ENCODE data around the gene TMPRSS3.

TMPRSS3 gene

DNA sequence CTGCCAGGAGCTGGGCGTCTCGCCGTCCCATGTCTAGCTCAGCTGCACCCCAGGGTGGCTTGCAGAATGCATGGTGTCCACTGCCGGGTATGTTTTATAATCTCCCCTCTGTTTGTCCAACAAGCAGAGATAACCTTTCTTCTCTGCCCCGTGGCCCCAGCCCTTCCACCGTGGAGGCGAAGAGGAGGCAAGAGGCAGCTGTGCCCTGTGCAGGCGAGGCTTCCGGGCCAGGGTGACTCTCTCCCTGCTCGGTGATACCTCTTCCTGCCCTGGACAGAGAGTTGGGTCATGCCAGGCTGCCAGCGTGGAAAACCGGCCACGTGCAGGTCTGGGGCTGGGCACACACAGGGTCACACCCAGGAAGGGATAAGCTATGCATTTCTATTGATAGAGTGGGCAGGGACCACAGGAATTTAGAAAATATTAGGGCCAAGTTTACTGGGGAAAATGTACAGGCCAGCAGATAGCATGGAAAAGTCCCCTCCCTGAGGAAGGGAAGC lies 44.9 kb downstream of the TMPRSS3 start, which contains the start of gene TFF2:
Gene TFF2, minus strand, starts transcription at position 68 of the 500 bp plus-strand sequence. Its CDS starts 37 bp downstream, at position 31.
- DNase-seq (ENCODE audit: low read depth in 2 of 2): no peak

DNA sequence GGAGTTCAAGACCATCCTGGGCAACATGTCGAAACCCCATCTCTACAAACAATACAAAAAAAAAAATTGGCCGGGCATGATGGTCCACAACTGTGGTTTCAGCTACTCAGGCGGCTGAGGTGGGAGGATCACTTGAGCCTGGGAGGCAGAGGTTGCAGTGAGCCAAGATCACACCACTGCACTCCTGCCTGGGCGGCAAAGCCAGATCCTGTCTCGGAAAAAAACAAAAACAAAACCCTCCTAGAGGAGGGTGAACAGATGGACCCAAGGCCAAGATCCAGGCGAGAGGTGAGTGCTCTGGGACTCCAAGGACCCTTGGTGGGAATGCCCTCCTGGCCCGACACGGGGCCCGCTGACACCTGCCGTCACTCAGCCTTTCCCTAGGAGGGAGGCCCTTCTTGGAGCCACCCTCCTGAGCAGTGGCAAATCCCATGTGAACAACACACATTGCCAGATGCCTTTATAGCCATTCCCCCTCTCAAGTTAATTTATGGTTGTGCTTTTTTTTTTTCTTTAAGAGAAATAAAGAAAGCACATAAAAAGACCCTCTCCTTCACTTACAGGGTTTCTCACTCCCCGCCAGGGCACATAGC lies 45.4 kb downstream of the TMPRSS3 start:
- DNase-seq (ENCODE audit: low read depth in 2 of 2): no peak

DNA sequence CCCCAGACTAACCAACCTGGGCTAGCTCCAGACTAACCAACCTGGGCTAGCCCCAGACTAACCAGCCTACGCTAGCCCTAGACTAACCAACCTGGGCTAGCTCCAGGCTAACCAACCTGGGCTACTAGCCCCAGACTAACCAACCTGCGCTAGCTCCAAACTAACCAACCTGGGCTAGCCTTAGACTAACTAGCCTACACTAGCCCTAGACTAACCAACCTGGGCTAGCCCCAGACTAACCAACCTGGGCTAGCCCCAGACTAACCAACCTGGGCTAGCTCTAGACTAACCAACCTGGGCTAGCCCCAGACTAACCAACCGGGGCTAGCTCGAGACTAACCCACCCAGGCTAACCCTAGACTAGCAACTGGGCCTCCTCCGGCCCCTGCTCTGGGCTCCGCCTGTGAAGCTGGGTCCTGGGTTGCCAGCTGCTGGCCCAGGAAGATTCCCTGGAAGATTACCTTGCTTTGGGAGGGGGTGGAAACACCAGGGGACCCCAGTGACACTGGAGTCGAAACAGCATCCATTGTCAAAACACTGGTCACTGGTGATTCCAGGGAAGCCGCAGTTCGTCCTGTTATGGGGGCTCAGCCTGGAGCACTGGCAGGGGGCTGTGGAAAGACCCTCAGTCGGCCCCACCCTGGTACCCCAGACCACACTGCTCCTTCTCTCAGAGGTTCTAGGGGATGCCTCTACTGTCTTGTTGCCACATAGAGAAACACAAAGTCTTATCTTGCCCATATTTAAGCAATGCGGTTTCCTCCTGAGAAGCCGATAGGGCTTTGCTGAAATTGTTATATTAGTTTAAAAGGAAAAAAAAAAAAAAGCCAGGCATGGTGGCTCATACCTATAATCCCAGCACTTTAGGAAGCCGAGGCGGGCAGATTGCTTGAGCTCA lies 46.2 kb downstream of the TMPRSS3 start:
- no peak for DNase-seq (ENCODE audit: low read depth in 2 of 2)

DNA sequence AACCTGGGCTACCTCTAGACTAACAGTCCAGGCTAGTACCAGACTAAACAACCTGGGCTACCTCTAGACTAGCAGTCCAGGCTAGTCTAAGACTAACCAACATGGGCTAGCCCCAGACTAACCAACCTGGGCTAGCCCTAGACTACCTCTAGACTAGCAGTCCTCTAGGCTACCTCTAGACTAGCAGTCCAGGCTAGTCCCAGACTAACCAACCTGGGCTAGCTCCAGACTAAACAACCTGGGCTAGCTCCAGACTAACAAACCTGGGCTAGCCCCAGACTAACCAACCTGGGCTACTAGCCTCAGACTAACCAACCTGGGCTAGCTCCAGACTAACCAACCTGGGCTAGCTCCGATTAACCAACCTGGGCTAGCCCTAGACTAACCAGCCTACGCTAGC lies 47.1 kb downstream of the TMPRSS3 start:
- no peak for DNase-seq (ENCODE audit: low read depth in 2 of 2)

DNA sequence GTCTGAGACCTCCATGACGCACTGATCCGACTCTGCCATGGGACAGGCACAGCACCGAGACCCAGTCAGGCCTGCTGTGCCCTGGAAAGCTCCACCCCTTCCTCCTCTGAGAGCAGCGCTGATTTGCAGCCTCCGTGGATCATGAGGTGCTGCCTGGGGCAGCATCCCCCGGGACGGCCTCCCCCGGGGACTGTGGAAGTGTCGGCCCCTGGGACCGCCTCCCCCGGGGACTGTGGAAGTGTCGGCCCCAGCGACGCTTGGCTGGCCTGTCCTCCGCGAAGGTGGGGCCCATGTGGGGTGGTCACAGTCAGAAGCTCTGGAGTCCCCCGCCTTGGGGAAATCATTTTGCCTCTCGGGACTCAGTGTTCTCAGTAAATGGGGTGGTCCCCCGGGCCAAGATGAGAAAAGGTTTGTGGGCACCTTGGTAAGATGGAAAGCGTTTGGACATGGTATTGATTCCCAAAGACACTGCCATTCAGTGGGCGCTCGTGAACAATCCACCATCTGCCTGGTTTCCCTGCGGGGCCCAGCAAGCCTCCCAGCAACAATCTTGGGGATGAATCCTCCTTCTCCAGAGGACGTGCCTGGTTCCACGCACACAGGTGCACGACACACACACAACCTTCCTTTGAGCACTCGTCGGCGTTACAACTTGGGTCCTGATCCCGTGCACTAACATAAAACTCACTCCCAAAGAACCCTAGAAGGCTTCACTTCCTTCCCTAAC lies 48.1 kb downstream of the TMPRSS3 start:
- no peak for DNase-seq (ENCODE audit: low read depth in 2 of 2)

DNA sequence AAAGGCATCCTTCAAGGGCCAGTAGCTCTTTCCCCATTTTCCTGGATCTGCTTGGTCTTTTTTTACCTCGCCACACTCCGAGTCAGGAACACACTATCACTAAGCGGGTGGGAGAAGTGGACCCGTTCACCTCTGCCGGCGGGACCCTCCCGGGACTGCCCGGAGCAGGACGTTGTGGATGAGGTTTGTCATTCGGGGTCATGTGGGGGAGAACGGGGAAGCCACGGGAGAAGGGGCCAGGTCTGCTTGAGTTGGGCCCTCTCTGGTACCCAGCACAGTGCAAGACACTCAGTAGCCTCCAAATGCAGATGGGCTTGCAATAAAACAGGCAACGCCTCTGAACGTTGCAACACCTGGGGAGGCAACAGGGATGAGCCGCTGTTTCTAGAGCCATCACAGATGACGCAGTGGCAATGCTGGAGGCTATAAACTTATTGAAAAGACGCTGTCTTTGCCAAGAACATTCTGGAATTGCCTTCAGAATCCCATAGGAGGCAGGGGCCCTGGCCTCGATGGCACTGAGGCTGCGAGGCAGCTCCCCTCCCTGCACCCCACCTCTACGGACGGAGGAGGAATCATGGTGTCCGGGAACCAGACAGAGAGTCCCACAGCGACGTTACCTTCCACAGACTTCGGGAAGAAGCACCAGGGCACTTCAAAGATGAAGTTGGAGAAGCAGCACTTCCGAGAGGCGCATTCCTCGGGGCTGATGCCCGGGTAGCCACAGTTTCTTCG lies 48.8 kb downstream of the TMPRSS3 start:
- no peak for DNase-seq (ENCODE audit: low read depth in 2 of 2)

DNA sequence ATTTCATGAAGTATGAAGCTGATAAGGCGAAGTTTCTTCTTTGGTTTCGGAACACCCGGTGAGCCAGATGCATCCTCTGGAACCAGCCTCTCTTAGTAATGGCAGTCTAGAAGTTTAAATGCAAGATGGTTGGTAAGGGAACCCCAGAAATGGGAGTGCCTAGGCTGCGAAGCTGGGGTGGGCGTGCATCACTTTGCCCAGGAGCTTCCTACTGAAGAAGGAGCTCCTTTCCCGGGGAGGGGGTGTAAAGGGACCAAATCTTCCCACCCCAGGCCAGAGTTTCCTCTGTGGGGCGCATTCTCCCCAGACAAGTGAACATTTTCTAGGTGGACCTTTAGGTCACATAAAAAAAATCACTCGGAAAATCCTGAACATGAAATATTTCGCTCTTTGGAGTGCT lies 49.4 kb downstream of the TMPRSS3 start:
- DNase-seq (ENCODE audit: low read depth in 2 of 2): no peak

DNA sequence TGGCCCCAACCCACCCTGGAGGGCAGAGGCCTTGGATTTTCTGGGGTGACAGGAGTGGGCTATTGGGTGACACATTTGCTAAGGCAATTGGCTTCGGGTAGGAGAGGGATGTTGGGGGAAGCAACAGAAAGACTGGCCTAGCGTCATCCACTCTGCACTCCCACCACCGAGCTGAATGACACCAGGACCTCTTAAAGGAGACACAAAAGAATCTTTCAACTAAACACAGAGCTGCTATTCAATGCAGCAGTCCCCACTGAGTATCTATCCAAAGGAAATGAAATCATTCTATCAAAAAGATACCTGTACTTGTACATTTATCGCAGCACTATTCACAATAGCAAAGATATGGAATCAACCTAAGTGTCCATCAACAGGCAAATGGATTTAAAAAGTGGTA lies 51.2 kb downstream of the TMPRSS3 start:
- DNase-seq (ENCODE audit: low read depth in 2 of 2): no peak

DNA sequence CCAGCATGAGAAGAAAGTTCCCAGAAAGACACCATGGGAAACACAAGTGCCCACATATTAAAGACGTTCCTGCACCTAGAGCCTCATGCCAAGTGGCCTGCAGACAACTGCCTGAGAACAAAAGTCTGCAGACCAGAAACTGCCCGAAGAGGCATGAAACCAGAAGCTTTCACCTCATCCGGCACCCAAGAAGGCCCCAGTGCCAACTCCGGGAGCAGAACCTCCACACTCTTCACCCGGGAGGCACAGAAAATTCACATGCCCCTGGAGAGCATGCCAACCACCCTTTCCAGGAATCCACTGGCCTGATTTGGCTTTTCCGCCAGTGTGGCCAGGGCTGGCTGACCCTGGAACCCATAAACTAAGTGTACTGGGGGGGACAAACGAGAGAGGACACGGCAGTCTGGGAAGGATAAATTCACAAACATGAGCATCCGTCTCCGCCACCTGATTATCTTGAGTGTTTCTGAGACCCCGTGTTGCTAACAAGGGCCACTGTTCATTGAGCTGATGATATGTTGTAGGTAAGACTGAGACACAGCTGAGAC lies 51.8 kb downstream of the TMPRSS3 start:
- no peak for DNase-seq (ENCODE audit: low read depth in 2 of 2)

DNA sequence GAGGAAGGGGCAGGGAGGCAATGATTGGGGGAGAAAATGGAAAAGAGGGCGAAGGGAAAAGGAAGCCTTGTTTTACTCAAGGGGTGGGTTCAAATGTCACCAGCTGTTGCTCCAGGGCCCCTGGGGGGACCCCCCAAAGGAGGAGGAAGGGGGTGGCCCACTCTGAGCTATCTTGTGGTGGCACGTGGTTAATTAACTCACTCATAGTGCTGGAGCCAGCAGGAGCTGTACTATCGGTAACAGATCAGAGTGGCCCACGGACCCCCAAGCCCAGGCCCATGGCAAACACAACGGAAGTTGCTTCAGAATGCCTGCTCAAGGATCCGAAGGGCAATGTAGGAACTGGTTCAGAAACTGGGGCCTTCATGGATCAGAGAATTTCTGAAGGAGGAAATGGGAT lies 52.3 kb downstream of the TMPRSS3 start:
- no peak for DNase-seq (ENCODE audit: low read depth in 2 of 2)

DNA sequence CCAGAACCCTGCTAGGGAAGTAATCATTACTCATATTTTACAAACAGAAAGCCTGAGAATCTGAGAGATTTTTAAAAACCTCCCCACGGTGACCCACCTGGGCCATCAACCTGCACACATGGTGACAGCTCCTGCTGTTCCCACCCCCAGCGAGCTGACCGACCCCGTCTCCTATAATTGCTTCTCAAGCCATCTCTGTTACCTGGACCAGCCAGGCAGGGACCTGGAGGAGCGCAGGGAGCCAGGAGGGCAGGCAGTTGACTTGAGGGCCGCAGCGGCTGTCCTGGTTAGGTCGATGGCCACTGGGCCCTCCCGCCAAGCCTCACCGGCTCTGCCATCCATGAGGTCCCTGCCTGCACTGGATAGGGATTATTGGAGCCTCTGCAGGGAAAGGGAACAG lies 52.8 kb downstream of the TMPRSS3 start:
- no peak for DNase-seq (ENCODE audit: low read depth in 2 of 2)

DNA sequence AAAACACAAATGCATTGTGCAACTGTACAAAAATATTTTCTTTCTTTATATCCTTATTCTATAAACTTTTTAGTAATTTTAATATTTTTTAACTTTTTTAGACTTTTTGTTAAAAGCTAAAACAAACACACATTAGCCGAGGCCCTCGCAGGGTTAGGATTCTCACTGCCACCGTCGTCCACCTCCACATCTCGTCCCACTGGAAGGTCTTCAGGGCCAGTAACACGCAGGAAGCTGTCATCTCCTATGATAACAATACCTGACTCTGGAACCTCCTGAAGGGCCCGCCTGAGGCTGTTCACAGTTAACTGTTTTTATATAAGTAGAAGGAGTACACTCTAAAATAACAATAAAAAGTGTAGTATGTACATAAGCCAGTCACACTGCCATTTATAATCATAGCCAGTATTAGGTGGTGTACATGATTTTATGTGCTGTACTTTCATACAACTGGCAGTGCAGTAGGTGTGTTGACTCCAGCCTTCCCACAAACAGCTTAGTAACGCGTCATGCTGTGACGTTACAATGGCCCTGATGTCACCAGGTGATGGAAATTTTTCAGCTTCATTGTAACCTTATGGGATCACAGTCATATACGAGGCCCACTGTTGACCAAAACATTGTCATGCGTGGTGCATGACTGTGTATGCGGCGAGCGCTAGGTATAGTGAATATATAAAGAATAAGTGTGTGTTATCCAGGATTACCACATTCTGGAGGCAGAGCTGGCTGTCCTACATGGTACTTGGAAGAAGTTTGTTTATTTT lies 53.9 kb downstream of the TMPRSS3 start:
- DNase-seq (ENCODE audit: low read depth in 2 of 2): no peak

DNA sequence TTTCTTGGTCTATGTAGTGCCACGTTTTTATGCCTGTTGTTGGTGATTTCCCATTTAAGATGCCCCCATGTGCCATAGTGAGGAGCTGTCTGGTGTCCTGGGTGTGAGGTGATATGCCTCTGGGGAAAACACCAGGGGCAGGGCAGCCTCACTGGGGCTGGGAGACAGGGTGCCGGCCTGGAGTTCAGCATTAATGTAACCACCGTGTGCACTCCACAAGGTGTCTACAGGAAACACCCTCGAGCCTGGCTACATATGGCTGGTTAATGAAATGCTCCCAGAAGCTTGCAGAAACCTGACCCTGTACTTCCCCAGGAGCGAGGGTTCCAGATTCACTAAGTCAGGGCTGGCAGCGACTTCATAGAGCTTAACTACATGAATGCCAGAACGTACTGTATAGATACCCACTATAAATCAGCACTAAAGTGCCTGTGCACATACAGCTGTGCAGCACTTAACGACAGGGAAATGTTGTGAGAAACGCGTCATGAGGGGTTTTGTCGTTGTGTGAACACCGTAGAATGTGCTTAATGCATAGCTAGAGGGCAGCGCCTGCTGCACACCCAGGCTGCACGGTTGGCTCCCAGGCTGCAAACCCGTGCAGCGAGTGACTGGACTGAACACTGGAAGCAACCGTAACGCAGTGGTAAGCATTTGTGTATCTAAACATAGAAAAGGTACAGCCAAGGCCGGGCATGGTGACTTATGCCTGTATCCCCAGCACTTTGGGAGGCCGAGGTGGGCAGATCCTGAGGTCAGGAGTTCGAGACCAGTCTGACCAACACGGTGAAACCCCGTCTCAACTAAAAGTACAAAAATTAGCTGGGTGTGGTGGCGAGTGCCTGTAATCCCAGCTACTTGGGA lies 55.4 kb downstream of the TMPRSS3 start:
- no peak for DNase-seq (ENCODE audit: low read depth in 2 of 2)

DNA sequence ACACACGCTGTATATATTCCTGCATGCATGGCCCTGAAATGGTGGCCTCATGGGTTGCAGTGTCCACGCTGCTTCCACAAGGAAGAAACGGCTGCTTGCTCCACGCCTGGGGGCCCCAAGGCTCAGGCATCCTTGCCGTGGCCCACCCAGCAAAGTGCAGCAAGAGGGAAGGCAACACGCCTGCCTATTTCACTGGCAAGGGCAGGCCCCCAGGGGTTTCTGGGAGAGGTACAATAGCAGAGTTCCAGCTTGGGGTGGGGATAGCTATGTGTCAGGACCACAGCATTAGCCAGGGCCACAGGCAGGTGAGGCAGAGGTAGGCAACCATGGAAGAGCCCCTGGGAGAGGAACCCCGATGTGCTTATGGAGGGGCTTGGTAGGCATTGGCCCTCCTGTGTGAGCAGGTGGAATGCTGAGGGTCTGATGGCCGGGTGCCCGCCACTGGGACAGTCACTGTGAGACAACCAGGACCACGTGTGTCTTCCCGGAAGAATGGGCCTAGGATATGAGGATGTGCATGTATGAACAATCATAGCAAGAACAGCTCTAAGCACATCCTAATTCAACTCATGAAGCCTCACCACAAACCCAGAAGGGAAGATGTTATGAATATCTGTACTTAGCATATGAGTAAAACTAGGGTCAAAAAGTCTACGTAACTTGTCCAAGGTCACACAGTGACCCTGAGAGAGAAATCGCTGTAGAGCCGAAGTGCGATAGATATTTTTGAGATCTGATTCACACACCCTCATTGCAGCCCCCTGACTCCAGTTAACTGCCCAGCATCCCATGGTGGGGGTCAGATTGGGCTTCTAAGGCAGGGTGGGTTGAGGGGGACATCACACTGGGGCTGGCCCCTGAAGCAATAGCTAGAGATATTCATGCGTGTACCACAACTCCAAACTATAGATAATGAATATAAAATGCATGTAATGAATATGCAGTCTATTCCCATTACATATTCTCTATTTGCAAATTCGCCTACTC lies 56.8 kb downstream of the TMPRSS3 start:
- no peak for DNase-seq (ENCODE audit: low read depth in 2 of 2)

DNA sequence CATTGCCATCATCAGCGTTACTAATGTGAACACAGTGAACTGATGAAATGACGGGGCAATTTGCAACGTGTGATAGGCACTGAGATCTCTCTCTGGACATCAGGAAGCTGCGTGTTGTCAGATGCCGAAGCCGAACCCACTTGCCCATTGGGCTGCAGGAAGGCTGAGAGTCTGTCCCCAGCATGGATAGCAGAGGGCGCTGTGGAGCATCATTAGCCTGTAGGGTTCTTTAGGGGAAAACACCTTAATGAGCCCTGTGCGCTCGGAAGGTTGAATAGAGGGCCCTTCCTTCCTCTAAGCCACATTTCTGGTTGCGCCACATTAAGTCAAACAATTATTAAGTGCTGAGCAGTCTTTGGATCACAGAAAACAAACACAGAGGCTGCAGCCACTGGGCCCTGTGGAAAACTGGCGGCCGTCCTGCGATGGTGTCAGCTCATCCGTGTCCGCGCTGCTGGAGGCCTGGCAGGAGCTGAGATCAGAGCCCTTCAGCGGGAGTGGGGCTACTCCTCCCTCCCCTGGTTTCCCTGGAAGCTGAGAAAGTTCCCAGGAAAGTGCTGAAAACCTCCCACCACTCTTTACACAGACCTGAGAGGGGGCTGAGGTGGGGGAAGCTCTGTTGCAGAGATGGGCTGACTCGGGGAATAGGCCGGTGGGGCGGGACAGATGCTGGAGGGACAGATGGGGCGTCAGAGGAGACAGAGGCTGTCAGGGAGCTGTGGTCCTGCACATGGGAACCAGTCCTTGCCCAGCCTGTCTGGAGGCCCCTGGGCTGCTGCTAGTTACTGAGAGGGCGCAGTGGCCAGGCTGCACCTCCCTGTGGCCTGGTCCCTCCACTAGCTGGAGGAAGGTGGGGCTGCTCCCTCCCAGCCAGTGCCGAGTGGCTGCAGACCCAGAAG lies 57.8 kb downstream of the TMPRSS3 start:
- DNase-seq (ENCODE audit: low read depth in 2 of 2): peak; percentile 75 to 80

DNA sequence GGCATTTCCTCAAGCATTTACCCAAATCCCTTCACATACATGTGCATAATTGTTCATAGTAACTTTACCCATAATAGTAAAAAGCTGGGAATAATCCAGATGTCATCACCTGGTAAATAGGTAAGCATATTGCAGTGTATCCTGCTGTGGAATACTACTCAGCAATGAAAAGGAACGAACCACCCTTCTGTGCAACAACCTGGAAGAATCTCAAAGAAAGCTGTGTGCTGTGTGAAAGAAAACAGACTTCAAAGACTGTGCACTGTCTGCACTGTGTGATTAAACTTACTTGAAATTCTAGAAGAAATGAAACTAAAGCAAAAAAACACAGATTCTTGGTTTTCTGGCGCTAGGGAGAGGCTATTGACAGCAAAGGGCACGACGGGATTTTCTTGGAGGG lies 58.6 kb downstream of the TMPRSS3 start:
- no peak for DNase-seq (ENCODE audit: low read depth in 2 of 2)

DNA sequence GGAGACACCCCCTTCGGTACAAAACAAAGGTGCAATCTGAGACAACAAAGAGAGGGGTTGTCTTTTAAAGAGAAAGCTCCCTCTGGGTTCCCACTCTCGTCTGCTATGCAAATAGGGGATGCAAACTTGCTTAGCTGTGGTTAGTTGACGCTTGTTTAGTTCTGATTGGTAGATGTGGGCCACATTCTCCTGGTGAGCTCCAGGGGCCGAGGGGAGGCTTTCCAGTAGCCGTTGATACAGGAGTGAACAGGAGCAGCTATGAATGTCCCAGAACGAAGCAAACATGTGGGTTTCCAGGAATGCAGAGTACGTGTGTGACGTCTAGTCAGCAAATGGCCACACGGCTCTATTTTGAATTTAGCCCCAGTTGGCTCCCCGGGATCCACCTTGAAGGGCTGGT lies 59.8 kb downstream of the TMPRSS3 start:
- DNase-seq (ENCODE audit: low read depth in 2 of 2): no peak
